HG03066 (cell line): ENCODE results near the gene LARGE1.

Source experiments
- ATAC-seq: cut with Tn5 transposase; IDR thresholded peaks from one replicate; pipeline ENCODE4 v1.9.1; 2021; ENCODE audit warnings: low read depth; ENCODE audit not compliant: unreplicated experiment

Gene LARGE1

DNA sequence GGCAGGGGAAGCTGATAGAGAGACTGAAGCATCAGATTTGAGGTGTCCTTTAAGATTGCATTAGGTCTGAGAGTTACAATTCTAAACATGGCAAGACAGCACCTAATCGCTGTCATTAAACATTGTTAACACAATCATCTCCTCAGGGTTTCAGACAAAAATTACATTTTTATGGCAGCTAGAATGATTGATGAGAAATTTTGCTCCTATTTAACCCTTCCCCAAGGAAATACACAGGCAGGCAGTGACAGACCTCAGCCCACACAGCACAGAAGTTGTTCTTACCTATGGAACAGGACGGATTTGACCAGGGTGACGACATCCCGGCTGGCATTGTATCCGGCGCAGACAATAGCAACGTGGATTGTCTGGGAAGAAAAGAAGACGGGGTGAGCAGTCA is 294.3 kb downstream of the LARGE1 start:
- ATAC-seq: no peak

DNA sequence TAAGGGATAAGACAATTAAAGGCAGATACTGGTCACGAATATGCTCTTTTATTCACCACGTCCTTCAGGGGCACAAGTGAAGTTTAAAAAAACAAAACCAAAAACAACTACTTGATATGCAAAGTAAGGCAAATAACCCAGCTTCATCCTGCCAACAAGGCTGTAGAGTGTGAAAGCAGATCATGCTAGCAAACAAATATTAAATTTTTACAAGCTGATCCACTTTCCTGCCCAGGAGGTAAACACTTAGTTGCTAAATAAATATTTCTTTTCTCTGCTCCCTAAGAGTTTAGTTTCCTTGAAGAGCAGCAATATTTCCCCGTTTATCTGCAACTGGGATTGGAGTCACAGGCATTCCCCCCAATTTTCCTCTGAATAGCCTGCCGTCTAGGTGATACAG is 300.2 kb downstream of the LARGE1 start:
- no peak for ATAC-seq

DNA sequence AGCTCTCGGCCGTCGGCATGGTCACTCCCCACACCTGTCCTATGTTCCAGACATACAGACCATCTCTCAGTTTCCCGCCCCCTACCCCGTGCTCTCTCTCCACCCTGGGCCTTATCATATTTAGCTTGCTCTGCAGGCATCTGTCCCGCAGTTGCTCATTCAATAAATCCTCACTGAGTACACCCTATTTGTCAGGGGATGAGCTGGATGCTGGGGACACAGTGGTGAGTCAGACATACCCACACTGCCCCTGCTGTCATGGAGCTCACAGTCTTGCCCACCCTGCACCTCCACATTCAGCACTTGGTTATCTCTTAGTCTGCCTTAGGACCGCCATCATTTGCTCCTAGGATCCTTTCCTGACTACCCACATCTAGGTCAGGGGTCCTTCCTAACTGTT is 313.8 kb downstream of the LARGE1 start:
- no peak for ATAC-seq

GRCh38 chr22:33605666-33606065 is 314.6 kb downstream of the LARGE1 start:
- no peak for ATAC-seq

DNA sequence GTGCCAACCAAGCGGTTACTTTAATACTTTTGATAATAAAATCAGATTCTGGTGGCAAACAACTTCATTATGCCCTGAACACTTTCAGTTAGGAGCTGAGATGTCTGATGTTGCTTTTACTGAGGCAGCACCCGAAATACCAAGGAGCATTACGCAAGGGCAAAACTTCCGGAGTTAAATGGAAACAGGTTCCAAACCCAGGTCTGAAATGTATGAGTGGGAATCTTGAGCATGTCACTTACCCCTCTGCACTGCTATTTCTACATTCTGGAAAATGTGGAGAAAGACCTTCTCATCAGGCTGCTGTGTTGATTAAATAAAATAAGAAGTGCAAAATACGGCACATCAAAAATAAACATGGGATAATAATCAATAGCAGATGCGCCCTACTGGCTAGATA is 315.1 kb downstream of the LARGE1 start:
- no peak for ATAC-seq

DNA sequence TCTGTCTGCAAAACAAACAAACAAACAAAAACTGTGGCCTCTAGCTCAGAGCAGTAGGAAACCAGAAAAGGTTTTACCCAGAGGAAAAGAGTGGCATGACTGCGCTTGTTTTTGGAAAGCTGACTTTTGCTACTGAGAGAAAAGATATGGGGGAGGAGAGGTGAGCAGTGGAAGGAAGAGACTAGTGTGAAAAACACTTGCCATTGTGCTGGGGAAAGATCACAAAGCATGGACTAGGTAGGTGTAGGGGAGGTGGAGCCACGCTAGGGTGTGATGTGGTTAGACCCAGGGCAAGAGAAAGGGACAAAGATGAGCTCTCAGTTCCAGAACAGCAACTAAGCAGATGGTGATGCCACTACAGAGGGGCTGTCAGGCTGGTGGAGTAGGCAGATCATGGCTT is 319.2 kb downstream of the LARGE1 start:
- no peak for ATAC-seq

GRCh38 chr22:33600595-33600994 is 319.7 kb downstream of the LARGE1 start:
- ATAC-seq: no peak

GRCh38 chr22:33600113-33600512 is 320.2 kb downstream of the LARGE1 start:
- ATAC-seq: no peak

DNA sequence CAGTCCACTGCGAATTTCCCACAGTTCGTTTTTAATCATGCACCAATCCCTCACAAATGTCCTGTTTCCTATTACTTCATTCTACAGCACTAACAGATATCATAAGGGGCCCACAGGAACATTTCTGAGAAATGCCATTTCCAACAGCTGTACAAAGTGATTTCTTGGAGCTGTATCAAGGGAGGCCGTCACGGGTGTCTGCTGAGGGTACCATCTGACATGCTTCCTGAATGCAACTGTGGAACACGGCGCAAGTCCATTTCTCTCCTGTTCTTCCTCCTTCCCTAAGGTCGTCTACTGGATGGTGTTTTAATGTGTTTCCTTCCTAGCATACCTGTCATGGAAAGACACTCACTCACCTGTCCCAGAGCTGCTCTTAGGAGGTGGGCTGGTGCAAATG is 320.7 kb downstream of the LARGE1 start:
- no peak for ATAC-seq

GRCh38 chr22:33598821-33599220 is 321.5 kb downstream of the LARGE1 start:
- no peak for ATAC-seq

DNA sequence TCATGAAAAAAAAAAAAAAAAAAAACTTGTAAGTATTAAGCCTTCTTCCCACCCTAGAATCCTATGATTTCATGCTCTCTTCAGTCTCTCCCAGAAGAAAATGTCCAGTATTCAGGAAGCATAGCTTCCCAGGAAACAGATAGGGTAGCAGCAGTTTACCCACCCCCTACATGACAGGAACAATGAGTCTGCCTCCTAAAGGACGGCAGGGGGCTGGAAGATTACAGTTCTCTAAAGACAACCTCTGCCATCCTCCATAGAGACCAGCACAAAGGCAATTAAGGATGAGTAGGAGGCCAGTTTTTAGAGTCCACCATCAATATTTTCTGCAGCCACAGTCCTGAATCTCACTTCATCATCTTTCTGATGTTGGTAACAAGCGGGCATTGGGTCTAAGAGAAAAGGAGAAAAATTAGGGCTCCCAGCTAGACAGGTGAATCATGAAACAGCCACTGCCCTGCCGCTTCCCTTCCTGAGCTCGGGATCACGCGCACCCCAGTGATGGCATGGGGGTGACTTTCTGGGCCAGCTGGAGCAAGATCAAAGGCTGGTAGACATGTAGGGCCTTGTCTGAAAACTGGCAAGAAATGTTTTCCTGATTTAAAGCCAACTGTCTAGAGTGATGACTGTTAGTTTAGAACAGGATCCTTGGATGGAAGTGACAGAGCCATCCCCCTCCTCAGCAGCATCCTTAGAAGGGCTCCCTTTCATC is 322.8 kb downstream of the LARGE1 start:
- ATAC-seq: no peak

- ATAC-seq: no peak
Measured at GRCh38 chr22:33593818-33594217, 326.5 kb downstream of the LARGE1 start.

DNA sequence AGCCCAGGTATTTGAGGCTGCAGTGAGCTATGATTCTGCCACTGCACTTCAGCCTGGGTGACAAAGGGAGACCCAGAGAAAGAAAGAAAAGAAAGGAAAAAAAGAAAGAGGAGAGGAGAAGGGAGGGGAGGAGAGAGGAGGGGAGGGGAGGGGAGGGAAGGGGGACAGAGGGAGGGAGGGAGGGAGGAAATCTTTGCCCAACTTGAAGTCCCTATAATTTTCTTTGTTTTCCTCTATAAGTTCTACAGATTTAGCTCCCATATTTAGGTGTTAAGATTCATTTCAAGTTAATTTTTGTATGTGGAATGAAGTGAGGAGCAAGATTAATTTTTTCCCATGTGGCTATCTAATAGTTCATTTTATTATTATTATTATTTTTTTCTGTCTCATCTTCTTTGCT is 328.3 kb downstream of the LARGE1 start:
- ATAC-seq: no peak

DNA sequence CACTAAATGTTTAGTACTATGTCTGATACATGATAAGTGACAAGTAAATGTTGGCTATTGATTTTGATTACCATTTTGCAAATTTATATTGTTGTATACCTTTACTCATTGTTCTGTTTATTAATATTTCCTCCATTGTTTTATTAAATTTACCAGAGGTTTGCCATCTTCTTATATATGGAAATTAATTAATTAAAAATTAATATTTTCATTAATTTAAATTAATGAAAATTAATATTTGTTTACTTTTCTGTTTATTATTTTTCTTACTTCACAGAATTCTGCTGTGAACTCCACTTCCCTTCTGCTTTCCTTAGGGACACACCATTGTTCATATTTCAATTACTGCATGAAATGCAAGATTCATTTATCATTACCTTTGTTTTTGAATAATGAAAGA is 331.0 kb downstream of the LARGE1 start:
- no peak for ATAC-seq

DNA sequence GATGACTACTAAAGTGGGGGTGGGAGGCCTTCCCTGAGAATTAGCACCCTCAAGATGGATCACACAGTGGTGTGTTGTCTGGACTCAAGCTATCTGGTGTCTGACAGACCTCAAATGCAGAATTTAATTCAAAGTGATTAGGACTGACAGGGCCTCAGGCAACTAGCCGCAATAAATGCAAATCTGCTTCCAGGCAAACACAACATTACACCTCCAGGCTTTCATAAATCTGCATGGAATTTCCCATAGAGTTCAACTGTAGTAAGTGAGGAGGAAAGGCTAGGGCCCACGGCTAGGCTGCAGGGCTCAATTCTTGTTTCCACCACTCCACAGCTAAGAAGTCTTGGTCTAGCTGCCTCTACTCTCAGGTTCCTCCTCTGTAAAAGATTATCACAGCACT is 331.4 kb downstream of the LARGE1 start:
- no peak for ATAC-seq

GRCh38 chr22:33584152-33584551 is 336.1 kb downstream of the LARGE1 start:
- no peak for ATAC-seq

- no peak for ATAC-seq
Measured at GRCh38 chr22:33582822-33583400, 337.4 kb downstream of the LARGE1 start.

GRCh38 chr22:33580310-33580709 is 340.0 kb downstream of the LARGE1 start:
- no peak for ATAC-seq

GRCh38 chr22:33579448-33580093 is 340.7 kb downstream of the LARGE1 start:
- no peak for ATAC-seq

DNA sequence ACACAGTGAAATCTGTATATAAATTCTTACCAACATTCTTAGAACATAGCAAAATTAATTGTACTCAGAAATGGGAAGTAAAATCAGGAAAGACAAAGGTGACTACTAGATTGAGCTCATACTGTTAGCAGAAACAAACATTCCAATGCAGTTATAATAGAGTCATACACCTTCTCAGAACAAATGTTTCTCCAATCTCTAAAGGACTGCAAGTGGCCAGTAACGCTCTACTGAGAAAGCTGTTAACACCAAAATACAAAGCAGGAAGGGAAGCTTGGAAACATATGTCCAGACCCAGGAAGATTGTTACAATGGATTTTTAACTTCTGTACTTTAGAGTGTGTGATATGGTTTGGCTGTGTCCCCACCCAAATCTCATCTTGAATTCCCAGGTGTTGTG is 341.5 kb downstream of the LARGE1 start:
- ATAC-seq: no peak

- ATAC-seq: no peak
Measured at GRCh38 chr22:33577862-33578411, 342.3 kb downstream of the LARGE1 start.

DNA sequence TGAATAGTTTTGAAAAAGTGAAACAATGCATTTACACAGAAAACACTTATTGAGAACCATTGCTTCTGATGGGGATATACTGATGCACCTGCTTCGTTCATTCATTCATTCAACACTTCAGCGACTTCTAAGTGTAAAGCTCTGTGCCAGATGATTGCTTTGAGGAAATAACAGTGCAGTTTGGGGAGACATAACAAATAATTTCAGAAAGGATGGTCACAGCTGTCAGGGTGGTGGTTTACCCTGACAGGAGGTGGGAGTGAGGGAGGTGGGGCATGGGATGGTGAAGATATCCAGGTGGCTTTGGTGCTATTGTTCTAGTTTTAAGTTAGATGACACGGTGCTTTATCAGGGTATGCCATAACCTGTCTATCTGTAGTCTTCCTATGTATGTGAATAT is 344.1 kb downstream of the LARGE1 start:
- ATAC-seq: no peak
